Activated CD4-positive, CD25-positive, alpha-beta regulatory T cell treated with anti-CD3 and anti-CD28 coated beads, Interleukin-2, amount 50 U/mL, for 24 hours (primary cell): ENCODE data around the gene LAMC1.
"Not testable (repeated sequence)": the region's sequence is repeated elsewhere in the genome, so short reads cannot be mapped to it uniquely, and the experiment has no call there.

ENCODE experiments used
- ATAC-seq, 2 donors: fragments of 150-1000 bp; cut with Tn5 transposase; one replicate each; pipeline ENCODE4 v1.10.0; 2021; ENCODE audit warnings: mild to moderate bottlenecking in 1 of 2, moderate library complexity in 1 of 2

Gene LAMC1

GRCh38 chr1:183043872-183044854 is 20.9 kb downstream of the LAMC1 start:
- no peak for ATAC-seq

DNA sequence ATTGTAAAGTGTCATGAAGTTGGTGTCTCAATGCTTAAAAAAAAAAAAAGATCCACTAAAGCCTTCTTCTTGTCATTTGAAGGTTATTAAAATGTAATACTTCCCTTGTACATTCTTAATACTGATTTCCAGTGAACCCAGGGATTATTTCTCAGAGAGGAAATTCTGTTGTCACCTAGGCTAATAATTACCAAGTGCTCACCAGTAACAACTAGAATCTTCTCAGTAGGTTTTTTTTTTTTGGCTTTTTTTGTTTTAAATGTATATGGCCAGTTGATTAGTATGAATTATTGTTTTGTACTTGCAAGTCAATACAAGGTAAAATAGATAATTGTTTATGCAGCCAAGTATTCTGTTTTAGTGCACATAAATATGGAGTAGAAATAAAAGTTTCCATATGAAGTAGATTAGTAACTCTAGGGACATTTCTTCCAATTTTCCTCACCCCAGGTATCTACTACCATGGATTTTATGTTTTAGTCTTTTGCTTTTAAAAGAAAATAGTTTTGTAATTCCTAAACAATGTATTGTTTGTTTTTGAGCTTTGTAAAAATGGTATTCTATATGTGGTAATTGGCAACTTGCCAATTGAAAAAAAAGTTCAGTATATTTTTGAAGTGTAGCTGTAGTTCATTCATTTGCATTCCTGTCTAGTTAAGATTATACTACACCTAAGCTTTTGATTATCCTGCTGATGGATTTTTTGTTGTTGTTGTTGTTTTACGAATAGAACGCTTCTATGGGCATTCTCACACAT is 21.9 kb downstream of the LAMC1 start:
- no peak for ATAC-seq

GRCh38 chr1:183048087-183049085 is 25.2 kb downstream of the LAMC1 start:
- no peak for ATAC-seq

- no peak for ATAC-seq
These were observed 28.3 kb downstream of the LAMC1 start for GRCh38 chr1:183051546-183051945.

- no peak for ATAC-seq
These were observed 29.6 kb downstream of the LAMC1 start for GRCh38 chr1:183052861-183053260.

DNA sequence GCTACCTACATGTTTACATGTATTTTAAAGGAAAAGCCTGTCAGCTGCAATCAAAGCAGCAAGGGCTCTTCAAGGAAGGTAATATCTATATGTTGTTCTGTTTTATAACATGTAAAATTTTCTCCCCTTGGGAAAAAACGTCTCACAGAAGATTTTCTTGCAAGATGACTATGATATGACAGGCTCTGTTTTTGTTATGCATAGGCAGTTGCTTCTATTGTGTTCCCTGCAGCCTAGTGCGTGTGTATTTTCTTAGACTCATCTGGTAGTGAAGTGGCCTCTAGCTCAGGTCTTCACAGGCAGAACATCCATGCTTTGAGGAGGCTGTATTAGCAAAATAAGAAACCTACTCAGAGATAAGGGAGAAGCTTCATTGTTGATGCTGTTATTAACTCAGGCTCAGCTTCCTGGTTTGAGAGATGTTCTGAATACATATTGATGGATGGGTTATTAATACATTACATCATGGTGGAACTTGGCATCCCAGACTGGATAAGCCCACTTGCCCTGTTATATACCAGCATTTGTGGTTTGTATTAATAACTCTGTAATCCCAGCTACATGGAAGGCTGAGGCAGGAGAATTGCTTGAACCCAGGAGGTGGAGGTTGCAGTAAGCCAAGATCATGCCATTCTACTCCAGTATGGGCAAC is 35.8 kb downstream of the LAMC1 start:
- ATAC-seq = no peak

- no peak for ATAC-seq
These were observed 38.0 kb downstream of the LAMC1 start for GRCh38 chr1:183061194-183061593.

- no peak for ATAC-seq
These were observed 40.1 kb downstream of the LAMC1 start for GRCh38 chr1:183063349-183063748.

- ATAC-seq = no peak
These were observed 42.0 kb downstream of the LAMC1 start for GRCh38 chr1:183065168-183065706.

DNA sequence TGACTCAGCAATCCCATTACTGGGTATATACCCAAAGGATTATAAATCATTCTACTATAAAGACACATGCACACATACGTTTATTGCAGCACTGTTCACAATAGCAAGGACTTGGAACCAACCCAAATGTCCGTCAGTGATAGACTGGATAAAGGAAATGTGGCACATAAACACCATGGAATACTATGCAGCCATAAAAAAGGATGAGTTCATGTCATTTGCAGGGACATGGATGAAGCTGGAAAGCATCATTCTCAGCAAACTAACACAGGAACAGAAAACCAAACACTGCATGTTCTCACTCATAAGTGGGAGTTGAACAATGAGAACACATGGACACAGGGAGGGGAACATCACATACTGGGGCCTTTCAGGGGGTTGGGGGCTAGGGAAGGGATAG is 43.2 kb downstream of the LAMC1 start:
- ATAC-seq = not testable (repeated sequence)

GRCh38 chr1:183069562-183070216 is 46.5 kb downstream of the LAMC1 start:
- no peak for ATAC-seq

DNA sequence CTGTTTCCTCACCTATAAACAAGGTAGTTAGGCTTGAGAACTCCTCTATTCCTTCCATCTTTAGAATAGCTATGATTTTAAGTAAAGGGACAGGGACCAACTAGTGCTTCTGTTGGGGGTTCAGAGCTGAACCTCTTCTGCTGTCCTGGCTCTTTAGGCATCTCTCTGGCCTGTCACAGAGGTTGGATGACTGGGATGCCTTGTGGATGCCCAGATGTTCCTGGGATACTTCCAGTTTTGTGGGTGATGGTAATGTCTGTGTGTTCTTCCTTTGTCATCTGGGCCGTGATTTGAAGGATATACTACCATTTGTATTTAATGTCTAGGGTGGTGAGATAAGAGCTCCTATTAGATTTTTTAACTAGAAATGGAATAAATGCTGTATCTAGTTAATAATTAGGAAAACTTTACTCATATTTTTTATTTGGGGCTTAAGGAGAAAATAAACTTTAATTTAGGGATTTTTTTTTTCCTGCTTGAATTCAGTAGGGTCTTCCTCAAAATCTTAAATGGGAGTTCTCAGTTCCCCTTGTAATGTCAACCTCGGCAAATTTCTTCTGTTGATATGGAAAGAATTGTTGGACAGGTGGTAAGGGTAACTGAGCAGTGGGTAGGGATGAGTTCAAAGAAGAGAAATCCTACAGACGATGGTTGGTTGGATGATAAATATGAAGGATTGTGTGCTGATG is 47.2 kb downstream of the LAMC1 start:
- no peak for ATAC-seq

- no peak for ATAC-seq
These were observed 47.9 kb downstream of the LAMC1 start for GRCh38 chr1:183070923-183071618.

GRCh38 chr1:183072595-183072994 is 49.4 kb downstream of the LAMC1 start:
- not testable (repeated sequence) for ATAC-seq

GRCh38 chr1:183073320-183073719 is 50.1 kb downstream of the LAMC1 start:
- no peak for ATAC-seq

DNA sequence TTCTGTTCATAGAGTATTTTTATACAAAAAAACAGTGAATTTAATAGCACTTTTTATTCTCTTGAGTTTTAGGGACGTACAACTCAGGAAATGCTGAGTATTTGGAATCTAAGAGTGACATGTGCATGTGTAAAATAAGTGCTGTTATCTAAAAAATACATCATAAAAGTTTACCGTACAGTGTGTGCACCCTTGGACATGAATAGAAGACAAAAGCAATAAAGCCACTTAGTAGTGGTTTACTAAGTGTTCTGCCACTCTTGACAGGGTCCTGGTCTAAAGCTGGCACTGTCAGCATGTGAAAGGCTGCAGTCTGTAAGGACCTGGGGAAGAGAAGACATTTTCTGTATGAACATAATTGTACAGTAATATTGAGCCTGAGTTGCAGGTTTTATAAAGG is 51.0 kb downstream of the LAMC1 start:
- no peak for ATAC-seq

- ATAC-seq = no peak
These were observed 52.6 kb downstream of the LAMC1 start for GRCh38 chr1:183075861-183076260.

DNA sequence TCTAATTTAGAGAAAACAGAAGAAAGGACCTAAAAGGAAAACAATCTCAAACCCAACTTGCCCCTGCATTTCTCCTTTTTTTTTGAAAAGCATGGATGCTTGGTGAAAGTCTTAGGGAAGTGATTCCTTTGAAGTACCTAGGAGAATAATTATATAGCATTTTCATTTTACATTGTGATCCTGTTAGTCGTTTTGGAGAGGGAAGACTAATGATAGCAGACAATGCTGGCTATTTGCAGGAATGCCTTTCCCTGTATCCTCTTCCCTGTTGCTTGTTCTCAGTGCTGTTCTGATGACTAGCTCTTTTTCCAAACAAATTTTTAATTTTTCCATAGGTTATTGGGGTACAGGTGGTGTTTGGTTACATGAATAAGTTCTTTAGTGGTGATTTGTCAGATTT is 53.9 kb downstream of the LAMC1 start:
- no peak for ATAC-seq

DNA sequence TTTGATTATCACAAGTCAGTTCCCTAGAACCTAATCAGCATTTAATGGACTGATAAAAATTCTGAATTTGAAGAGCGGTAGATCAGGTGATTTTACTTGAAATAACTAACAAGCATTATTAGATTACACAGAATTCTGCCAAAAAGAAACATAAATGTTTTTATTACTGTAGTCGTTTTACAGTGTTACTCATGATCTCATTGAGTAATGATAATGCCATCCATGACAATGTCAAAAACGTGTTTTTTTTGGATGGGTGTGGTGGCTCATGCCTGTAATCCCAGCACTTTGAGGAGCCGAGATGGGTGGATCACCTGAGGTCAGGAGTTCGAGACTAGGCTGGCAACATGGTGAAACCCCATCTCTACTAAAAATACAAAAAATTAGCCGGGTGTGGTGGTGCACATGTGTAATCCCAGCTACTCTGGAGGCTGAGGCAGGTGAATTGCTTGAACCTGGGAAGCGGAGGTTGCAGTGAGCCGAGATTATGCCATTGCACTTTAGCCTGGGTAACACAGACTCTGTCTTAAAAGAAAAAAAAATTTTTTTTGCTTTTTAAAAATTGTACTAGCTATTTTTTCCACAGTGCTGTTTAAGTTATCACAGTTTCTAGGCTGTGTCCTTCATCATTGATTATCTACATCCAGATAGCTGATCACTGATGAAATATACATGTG is 56.6 kb downstream of the LAMC1 start:
- ATAC-seq = no peak
